Activated CD8-positive, alpha-beta memory T cell treated with anti-CD3 and anti-CD28 coated beads for 24 hours (primary cell): ENCODE measurements around the gene RGS3.
A peak's percentile ranks its signal among the peaks of the same experiment; 100 is the strongest.
"Not testable (repeated sequence)": the region's sequence is repeated elsewhere in the genome, so short reads cannot be mapped to it uniquely, and the experiment has no call there.

Experiments used
- DNase-seq: peaks from one replicate; pipeline ENCODE4 v3.0.0-alpha.2; 2020

The RGS3 gene

DNA sequence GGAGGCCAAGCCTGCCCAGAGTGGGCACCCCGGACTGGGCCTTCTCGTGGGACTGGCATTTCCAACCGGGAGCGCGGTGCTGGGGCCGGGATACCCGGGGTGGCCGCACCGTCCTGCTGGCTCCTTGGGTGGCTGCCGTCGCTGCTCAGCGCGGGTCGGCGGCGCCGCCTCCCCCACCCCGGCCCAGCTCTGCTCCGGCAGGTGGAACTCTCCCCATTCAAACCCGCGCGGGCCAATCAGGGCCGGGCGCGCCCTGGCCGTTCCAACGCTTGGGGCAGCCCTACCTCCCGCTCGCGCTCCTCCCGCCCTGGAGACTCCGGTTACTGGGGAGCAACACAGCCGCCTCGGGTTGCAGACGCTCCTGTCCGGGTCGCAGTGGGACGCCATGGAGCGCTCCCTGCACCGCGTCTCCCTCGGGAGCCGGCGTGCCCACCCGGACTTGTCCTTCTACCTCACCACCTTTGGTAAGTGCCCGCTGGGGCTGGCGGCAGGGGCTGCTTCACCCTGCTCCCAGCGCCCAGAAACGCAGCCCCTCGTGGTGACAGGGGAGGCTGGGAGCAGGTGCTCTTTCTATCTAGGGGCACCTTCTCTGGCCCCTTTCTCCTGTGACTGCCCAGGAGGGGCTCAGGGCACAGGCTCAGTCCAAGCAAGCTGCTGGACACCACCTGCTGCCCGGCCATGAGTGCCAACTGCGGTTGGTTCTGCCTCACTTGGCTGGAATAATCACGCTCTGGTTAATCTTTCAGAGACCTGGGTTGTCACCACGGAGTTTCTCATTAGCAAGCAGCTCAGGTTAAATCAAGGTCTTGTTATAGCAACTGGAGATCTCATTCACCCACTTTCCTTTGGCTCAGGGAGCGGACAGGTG is at the start of gene RGS3:
TSS of gene RGS3 (plus strand) at position 310 of the 868 bp plus-strand sequence. CDS start at position 386, 76 bp downstream.
- peak; percentile 54 for DNase-seq

DNA sequence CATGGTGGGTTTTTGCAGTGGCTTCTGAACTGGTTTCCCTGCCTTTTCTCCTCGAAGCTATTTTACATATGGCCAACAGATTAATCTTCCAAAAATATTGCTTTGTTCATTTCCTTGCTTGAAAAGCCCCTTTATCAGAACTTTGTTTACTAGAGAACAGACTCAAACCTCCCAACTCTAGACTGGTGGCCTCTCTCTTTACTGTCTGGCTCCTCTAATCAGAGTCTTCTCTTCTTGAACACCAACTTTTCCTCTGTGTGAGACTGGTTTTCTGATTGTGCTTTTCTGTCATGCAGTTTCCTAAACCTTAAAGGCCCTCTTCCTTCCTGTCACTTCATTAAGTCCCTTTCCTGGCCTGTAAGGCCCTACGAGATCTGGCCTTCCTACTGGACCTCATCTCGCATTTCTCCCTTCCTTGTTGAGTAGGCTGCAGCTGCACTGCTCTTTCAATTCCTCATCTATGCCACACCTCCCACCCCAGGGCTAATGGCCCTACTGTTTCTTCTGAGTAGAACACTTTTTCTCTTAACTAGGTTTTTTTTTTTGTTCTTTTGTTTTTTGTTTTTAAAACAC is 47.3 kb upstream of the RGS3 start:
- no peak for DNase-seq

DNA sequence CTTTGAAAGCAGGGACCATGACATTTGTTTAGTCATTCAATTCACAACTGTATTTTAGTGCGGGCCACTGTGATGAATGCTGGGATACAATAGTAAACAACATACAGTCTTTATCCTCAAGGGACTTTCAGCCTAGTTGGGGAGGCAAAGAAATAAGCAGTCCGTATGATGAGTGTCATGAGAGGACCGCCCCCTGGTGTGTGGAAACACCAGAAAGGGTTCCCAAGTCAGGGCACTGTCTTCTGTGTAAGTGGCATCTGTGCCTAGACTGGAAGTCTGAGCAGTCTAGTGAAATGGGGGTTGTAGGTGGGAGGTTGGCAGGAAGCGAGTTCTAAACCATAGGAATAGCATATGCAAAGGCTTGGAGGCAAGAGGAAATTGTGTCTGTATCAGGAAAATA is 46.2 kb upstream of the RGS3 start:
- DNase-seq, result no peak

DNA sequence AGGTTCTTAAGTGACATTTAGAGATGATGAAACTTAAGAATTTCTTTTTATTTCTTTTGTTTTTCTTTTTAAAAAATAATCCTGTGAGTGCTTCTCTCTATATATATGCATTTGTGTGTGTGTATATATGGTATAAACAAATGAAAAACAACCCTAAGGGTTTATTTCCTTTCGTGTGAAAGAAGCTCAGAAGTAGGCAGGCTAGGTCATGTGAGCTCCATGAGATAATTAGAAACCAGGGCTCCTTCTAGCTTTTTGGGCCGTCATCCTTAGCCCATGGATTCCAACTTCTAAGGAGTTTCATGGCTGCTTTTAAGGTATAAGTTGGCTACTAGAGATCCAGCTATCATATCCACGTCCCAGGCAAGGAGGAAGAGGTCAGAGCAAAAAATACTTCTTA is 41.8 kb upstream of the RGS3 start:
- no peak for DNase-seq

DNA sequence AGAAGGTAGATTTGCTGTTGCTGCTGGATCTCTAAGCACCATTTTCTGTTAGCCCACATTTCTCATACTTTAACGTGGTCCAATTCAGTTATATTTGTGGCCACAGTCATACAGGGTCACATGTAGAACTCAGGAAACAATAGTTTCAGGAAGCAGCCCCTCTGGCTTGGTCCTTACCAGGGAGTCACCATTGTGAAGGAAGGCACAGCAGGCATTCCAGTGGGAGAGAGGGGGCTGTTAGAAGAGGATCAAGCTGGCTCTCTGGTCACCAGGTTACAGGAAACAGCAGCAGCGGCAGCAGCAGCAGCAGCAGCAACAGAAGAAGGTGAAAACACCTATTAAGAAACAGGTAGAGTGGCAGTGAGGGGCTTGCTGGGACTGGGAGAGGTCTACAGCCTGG is 38.5 kb upstream of the RGS3 start:
- no peak for DNase-seq

- no peak for DNase-seq
Observed at GRCh38 chr9:113426701-113427100, 36.8 kb upstream of the RGS3 start.

GRCh38 chr9:113427629-113428028 is 35.9 kb upstream of the RGS3 start:
- no peak for DNase-seq

GRCh38 chr9:113428062-113428615 is 35.4 kb upstream of the RGS3 start:
- DNase-seq, result no peak

- no peak for DNase-seq
Observed at GRCh38 chr9:113431191-113431590, 32.3 kb upstream of the RGS3 start.

DNA sequence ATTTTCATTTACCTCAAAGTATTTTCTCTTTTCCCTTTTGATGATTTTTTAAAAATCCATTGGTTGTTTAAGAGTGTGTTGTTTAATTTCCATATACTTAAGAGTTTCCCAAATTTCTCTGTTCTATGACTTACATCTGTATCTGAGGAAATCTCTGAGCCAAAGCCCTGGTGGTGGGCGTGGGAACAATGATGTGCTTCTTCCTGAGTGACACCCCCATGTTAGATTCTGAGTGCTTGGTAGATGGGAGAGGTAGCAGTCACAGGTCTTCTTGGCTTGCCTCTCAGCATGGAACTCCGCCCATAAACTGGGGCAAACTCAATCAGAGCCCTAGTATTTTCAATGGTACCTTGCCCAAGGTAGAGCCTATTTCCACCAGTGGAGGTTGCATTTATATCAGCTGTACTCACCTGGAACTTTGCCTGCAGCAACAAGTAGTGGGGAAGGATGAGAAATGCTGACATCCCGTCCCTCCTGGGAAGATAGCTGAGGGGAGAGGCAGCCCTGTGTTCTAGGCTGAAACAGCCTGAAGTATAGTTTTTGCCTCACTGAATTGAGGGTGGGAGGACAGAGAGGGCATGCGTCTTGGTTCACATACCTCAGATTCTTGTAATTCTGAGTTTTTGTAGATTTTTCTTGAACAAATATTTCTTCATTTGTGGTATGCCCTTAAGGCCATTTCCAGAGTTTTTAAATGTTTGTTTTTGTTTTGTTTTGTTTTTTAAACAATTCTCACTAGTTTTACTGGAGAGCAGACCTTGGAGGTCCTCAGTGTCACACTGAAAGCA is 26.6 kb upstream of the RGS3 start:
- DNase-seq, result no peak

- DNase-seq, result not testable (repeated sequence)
Observed at GRCh38 chr9:113437716-113438115, 25.8 kb upstream of the RGS3 start.

DNA sequence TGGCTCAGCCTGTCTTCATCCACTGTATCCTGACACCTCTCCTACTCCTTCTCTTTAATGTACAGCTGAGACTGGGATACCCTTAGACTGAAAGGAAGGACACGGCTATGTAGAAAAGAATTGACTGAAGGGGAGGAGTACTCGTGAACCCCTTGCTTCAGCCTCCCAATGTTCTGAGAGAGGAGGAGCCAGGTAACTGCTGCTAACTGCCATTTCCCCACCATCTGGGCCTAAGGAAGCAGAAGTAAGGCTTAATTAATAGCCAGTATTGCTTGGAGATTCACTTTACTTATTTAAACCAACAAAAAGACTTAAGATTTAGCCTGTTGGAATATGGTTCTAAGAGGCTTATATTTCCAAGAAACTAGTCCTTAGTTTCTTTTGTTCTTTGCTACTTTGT is 18.8 kb upstream of the RGS3 start:
- DNase-seq, result no peak

DNA sequence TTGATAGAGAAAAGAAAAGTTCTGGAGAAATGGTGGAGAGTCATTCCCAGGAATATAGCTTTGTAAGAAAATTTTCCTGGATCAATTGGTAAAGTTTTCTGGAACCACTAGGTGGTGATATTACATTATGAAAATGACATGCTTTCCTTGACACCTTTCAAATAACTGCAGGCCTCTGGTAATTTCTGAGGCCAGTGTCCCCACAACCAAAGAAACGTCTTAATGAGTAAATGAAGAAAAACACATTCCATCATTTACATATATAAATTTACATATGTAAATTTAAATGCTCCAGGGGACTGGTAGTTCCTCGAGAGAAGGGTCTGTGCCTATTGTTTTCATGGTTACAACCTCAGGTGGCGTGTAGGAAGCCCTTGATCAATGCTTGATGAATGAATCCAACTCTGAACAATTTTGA is 17.2 kb upstream of the RGS3 start:
- DNase-seq, result no peak

- DNase-seq, result no peak
Observed at GRCh38 chr9:113449376-113449775, 14.2 kb upstream of the RGS3 start.

DNA sequence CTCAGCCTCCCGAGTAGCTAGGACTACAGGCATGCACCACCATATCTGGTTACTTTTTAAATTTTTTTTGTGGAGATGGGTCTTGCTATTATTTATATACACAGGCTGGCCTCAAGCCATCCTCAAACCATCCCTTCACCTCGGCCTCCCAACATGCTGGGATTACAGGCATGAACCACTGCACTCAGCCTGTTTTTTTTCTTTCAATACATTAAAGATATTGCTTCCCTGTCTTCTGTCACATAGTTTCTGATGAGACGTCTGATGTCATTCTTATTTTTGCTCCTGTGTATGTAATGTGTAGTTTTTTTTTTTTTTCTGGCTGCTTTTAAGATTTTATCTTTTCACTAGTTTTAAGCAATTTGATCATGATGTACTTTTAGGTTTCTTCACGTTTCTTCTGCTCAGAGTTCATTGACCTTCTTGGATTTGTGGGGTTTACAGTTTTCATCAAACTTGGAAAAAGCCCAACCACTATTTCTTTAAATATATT is 11.4 kb upstream of the RGS3 start:
- DNase-seq, result no peak

- no peak for DNase-seq
Observed at GRCh38 chr9:113454914-113455761, 8.4 kb upstream of the RGS3 start.

DNA sequence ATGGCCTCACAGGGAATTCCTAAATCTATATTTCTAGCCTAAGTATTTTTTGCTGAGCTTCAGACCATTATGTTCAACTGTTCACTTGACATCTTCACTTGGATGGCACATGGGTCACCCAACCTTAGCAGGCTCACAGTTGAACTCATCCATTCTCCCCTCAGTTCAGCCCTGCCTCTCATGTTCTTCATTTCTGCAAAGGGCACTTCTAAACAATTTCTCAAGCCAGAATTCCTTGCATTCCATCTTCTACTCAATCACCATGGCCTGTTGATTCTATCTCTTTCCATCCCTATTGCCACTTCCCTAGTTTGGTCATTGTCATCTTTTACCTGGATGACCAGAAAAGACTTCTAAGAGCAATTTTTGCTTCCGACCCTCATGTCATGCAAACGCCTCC is 7.3 kb upstream of the RGS3 start:
- DNase-seq, result no peak

GRCh38 chr9:113461285-113461684 is 2.2 kb upstream of the RGS3 start:
- DNase-seq, result no peak

DNA sequence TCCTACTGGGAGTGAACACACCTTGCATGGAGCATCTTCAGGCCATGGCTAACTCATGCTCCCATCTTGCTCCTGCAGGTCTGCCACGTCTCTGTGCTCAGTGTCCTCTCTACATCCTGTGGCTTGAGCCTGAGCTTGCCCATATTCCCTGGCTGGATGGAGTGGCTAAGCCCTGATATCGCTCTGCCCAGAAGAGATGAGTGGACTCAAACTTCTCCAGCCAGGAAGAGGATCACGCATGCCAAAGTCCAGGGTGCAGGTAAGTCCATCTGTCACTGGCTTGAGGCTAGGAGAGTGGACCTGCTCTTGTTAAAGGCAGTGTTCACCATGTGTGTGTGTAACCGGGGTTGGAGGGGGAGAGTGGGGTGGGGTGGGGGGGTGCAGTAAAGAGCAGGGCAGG is 1.6 kb upstream of the RGS3 start:
- DNase-seq, result no peak

DNA sequence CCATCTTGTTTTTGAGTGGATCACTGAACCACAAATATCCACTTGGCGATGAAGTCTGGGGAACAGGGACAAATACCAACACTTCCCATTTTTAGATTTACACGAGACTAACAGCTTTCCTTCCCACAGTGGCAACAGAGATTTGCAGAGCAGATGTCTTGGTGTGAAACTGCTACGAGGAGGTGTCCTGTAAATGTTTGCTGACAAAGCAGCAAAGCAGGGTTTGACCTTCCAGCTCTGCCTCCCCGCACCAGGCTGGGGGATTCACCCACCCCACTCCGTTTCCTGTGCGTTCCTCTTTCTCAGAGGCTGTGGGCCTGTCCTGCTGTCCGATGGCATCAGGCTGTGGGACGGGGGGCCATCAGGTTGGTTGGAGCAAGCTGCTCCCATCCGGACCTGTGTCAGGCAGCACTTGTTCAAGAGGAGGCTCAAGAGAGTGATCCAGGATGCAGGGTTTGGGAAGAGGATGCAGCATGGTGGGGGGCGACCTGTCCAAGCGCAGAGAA is 693 bp upstream of the RGS3 start:
- peak; percentile 55 for DNase-seq

- no peak for DNase-seq
Observed at GRCh38 chr9:113464286-113464660, 746 bp downstream of the RGS3 start.

GRCh38 chr9:113465599-113466140 is 2.1 kb downstream of the RGS3 start:
- DNase-seq, result peak; percentile 32
